ENCODE results near the gene PIAS2.

PIAS2 gene

DNA sequence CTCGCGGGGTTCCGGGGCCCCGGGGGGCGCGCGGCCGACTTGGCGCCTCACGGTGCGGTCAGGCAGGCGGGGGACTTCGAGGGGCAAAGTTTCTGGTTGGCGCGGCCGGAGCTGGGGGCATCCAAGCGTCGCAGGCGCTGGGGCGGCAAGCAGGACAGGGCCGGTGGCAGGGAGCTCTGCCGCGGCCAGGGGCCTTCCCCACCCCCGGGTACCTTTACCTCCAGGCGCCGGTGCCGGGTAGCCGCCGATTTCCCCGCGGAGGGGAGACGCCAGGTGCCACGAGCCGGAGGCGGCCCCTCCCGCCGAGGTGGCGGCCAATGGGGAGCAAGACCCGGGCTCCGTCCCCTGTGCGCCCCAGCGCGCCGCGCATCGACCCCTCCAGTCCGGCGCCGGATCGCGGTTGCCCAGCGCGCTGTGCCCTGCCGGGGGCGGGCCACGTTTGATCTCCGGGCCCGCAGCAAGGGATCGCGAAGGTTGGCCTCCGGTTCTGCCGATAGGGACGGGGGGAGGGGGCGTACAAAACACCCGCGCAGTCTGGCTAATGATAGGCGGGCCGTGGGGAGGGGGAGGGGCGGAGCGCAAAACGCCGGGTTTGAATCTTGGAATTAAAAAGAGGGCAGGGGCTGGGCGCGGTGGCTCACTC is 160.6 kb downstream of the PIAS2 start, which contains the start of gene ST8SIA5:
Gene ST8SIA5, minus strand, starts transcription at position 495 of the 643 bp plus-strand sequence. CDS start 545 bp downstream, outside the sequence.
- no peak for DNase-seq

DNA sequence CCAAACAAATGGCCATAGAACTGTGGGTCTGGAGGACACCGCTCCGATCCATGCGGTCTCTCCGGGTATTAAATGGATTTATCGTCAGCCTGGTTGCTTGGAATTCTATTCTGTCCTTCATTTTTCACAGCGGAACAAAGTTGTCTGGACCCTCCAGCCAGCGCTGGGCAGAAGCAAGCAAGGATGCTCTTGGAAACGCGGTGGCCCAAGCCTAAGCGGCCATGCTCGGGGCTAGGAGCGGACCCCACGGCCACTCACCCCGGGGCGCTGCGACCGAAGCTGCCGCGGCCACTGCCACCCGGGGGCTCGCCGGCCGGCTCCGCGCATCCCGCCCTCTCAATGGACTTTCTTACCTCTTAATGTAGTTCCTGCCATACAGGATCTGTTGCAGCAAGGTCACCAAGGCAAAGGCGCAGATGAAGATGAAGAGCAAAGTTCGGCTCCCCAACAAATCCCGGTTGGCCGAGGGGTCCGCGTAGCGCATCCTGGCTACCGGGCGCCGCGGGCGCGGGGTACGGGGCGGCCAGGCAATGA is 161.2 kb downstream of the PIAS2 start:
- no peak for DNase-seq

DNA sequence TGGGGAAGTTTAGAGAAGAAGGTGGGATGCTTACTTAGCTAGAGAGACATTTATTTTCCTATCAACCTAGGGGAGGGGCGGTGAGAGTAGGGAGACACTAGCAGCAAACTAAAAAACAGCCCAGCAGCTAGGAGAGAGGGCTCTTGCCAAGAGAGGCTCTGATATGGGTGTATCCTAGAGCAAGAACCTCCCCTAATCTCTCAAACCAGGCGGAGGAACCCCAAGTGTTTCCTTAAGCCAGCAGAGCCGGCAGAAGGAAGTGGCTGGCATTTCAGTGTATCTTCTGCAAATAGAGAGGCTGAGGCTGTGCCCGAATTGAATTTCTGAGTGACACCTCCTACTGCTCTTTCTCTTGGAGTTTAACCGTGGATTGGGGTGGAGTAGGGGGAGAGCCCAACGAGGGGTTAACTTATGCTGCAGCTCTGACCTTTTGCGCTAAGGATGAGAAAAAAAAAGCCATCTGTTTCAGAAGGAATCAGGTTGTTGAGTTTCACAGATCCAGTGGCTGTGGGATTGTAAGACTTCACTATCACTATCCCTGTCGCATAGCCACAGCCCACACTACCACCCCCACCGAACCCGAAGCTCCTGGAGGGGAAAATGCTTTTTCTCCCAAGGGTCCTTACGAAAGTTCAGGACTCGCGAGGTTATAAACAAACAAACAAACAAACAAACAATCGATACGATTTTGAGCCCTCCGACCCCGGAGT is 161.8 kb downstream of the PIAS2 start:
- no peak for DNase-seq

DNA sequence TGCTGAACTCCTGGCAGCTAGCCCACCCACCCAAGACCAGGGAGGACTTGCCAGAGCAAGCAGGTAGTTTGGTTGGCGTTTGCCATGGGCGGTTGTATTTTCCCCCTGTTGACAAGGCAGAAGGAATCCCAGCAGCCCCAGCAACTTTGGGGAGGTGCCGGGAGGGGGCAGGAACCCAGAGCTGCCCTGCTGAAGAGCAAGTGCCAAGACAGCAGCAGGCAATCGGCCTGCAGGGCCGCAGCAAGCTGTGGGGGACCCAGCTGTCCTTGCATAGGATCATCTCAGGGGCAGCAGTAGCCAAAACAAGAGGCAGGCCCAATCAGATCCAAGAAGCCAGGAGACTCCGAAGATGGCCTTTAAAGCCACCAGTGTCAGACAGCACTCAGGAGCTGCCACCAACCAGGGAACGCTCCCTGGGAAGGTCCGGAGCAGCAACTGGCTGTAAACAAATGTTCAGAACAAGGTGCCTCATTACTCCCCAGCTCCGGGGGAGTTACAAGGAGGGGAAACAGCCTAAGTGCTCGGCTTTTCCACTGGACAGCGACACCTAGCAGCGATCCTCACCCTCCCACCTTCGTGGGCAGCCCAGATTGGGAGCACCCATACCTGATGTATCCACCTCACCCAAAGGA is 162.5 kb downstream of the PIAS2 start:
- DNase-seq: no peak

DNA sequence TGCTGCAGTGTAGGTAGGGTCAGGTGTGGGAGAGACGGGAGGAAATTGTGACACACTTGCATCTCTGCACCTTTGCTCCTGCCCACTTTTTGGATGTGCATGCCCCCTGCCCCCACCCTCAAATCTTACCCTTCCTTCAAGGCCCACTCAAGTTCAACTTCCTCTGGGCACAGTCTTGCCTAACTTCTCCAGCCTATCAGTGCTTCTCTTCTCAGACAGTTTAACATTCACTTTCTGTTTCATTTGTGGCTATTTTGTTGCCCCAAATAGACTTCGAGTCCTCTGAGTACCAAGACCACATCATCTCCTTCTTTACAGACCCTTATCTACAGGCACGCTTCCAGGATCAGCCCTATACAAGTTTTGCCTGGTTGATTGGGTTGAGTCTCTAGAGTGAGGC is 163.1 kb downstream of the PIAS2 start:
- no peak for DNase-seq

Data from right forelimb (tissue), 1 donor.